HepG2 (cell line): ENCODE results near the gene ZNF764. TPM values are rescaled to one million over a fixed set of nuclear protein-coding genes. Genes with fewer than 3 reads are reported as not detected.

Experiments used
- FOXA3 ChIP-seq: IDR thresholded peaks from 2 replicates; pipeline ENCODE4 v1.6.1; 2016; ENCODE audit warnings: missing genetic modification reagents, missing compliant biosample characterization
- FOXC1 ChIP-seq: sonication (generic); formaldehyde crosslinking; IDR thresholded peaks from 2 replicates; pipeline ENCODE4 v1.8.0; 2022; ENCODE audit warnings: mild to moderate bottlenecking, missing genetic modification reagents, borderline replicate concordance
- FOXM1 ChIP-seq: sonication (generic); formaldehyde crosslinking; IDR thresholded peaks from 2 replicates; pipeline ENCODE4 v1.5.0; 2020; ENCODE audit warnings: missing genetic modification reagents
- HOXA5 ChIP-seq: sonication (generic); formaldehyde crosslinking; IDR thresholded peaks from 2 replicates; pipeline ENCODE4 v1.4.0; 2020; ENCODE audit warnings: missing genetic modification reagents
- NFKBIZ ChIP-seq: IDR thresholded peaks from 2 replicates; pipeline ENCODE4 v1.6.1; 2018; ENCODE audit warnings: missing genetic modification reagents, missing compliant biosample characterization
- REL ChIP-seq: sonication (generic); formaldehyde crosslinking; conservative IDR thresholded peaks from 2 replicates; pipeline ENCODE4 v1.8.0; 2022; ENCODE audit warnings: mild to moderate bottlenecking, missing genetic modification reagents, moderate library complexity
- ZBTB10 ChIP-seq: sonication (generic); formaldehyde crosslinking; IDR thresholded peaks from 2 replicates; pipeline ENCODE4 v1.4.0; 2020; ENCODE audit warnings: missing genetic modification reagents, borderline replicate concordance
- ZNF292 ChIP-seq: sonication (generic); formaldehyde crosslinking; IDR thresholded peaks from 2 replicates; pipeline ENCODE4 v1.8.1; 2022; ENCODE audit warnings: mild to moderate bottlenecking, low read depth, missing genetic modification reagents, borderline replicate concordance
- ZNF3 ChIP-seq: IDR thresholded peaks from 2 replicates; pipeline ENCODE4 v1.7.0; 2017; ENCODE audit warnings: inconsistent platforms
- ZNF512B ChIP-seq: sonication (generic); formaldehyde crosslinking; IDR thresholded peaks from 2 replicates; pipeline ENCODE4 v1.5.1; 2020; ENCODE audit warnings: missing genetic modification reagents, mild to moderate bottlenecking, borderline replicate concordance
- ZNF556 ChIP-seq: sonication (generic); formaldehyde crosslinking; IDR thresholded peaks from 2 replicates; pipeline ENCODE4 v1.4.0; 2020; ENCODE audit warnings: mild to moderate bottlenecking, missing genetic modification reagents, borderline replicate concordance
- polyA plus RNA-seq, 8 experiments: library from polyadenylated mRNA; depleted of rRNA in 3 of 8; stranded (reverse) in 7 of 8; unstranded in 1 of 8; fragments of >200 nt; fragmentation: Illumina TruSeq in 4 of 8; extraction: Trizol in 4 of 8; gene quantifications; 2 replicates each; pipeline versions ENCODE4 v1.2.1 to v1.2.3, GENCODE V29; 2011 to 2016; ENCODE audit warnings: low read depth in 4 of 8, missing spikeins in 1 of 8, mixed read lengths in 1 of 8; ENCODE audit not compliant: insufficient read depth in 1 of 8
- total RNA-seq, 5 experiments: library from RNA; depleted of rRNA; stranded (reverse); fragments of >200 nt; fragmentation: Illumina TruSeq; extraction: Trizol; gene quantifications; 2 replicates each; pipeline ENCODE4 v1.2.3, GENCODE V29; 2016; ENCODE audit warnings: low read depth in 1 of 5
- TF ChIP-seq, protein P1 (sequence below): sonication (generic); formaldehyde crosslinking; IDR thresholded peaks from 2 replicates; pipeline ENCODE4 v1.4.0; 2020; ENCODE audit warnings: mild to moderate bottlenecking, low read depth, missing genetic modification reagents
- TF ChIP-seq, protein P2 (sequence below): sonication (generic); formaldehyde crosslinking; IDR thresholded peaks from 2 replicates; pipeline ENCODE4 v1.5.0; 2020; ENCODE audit warnings: mild to moderate bottlenecking, missing genetic modification reagents

ZNF764 gene
- total and polyA plus RNA-seq, 2 of the 13 experiments (the other 11 are each of a cell fraction or from before 2014, with no cell fraction given), result 4.1 to 9.1 TPM

DNA sequence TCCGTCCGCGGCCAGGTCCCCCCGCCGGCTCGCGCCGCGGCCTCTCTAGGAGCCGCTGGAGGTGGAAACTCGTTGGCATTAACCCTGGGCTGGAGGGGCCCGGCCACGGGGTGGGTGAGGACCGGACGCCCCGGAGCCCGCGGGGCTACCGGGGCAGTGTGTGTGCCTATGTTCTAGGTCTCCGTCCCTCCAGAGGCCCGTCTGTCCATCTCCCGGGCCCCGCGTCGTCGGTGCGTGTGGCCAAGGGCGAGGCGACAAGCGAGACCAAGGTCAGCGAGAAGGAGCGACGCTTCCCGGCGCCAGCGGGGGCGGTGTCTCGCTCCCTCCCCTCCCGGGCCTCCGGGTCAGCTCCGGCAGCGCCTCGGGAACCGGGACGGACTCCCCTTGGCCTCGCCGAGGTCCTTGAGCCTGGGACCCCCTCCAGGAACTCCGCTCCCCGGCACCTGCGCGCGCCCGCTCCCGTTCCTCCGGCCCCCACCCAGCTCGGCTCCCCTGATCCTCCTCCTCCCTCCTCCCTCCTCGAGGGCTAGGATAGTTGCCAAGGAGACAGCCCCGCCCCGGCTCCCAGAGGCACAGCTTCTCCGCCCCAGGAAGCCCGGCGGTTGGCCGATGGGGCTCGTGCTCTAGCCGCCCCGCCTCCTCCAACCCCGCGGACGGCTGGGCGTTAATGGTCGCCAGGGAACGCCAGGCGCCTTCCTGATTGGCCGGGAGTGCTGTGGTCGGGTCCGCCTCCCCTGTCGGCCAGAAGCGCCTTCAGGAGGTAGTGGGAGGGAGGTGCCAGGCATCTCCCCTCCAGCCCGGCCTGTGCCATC, 31.1 kb downstream of the ZNF764 start (continued):
- no peak for TF ChIP-seq ZBTB10 (CRISPR knock-in tag)
- TF ChIP-seq FOXA3 (CRISPR knock-in tag), result 0 out of 2 replicates have a peak, but pooled peaks have one; percentile 6
- peak; percentile 70; the same call in 1 of the 2 replicates for TF ChIP-seq ZNF292 (CRISPR knock-in tag)
- TF ChIP-seq ZNF556, result no peak; the same call in 1 of the 2 replicates
- TF ChIP-seq, protein P1, sequence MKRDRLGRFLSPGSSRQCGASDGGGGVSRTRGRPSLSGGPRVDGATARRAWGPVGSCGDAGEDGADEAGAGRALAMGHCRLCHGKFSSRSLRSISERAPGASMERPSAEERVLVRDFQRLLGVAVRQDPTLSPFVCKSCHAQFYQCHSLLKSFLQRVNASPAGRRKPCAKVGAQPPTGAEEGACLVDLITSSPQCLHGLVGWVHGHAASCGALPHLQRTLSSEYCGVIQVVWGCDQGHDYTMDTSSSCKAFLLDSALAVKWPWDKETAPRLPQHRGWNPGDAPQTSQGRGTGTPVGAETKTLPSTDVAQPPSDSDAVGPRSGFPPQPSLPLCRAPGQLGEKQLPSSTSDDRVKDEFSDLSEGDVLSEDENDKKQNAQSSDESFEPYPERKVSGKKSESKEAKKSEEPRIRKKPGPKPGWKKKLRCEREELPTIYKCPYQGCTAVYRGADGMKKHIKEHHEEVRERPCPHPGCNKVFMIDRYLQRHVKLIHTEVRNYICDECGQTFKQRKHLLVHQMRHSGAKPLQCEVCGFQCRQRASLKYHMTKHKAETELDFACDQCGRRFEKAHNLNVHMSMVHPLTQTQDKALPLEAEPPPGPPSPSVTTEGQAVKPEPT (CRISPR knock-in tag), result no peak
- 0 out of 2 replicates have a peak, but pooled peaks have one; percentile 27 for TF ChIP-seq ZNF512B
- TF ChIP-seq ZNF3 (CRISPR knock-in tag), result no peak
- TF ChIP-seq NFKBIZ (CRISPR knock-in tag), result no peak
- TF ChIP-seq, protein P2, sequence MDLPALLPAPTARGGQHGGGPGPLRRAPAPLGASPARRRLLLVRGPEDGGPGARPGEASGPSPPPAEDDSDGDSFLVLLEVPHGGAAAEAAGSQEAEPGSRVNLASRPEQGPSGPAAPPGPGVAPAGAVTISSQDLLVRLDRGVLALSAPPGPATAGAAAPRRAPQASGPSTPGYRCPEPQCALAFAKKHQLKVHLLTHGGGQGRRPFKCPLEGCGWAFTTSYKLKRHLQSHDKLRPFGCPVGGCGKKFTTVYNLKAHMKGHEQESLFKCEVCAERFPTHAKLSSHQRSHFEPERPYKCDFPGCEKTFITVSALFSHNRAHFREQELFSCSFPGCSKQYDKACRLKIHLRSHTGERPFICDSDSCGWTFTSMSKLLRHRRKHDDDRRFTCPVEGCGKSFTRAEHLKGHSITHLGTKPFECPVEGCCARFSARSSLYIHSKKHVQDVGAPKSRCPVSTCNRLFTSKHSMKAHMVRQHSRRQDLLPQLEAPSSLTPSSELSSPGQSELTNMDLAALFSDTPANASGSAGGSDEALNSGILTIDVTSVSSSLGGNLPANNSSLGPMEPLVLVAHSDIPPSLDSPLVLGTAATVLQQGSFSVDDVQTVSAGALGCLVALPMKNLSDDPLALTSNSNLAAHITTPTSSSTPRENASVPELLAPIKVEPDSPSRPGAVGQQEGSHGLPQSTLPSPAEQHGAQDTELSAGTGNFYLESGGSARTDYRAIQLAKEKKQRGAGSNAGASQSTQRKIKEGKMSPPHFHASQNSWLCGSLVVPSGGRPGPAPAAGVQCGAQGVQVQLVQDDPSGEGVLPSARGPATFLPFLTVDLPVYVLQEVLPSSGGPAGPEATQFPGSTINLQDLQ, result 0 out of 2 replicates have a peak, but pooled peaks have one; percentile 46
- peak; percentile 76 for TF ChIP-seq FOXC1 (CRISPR knock-in tag)
- peak; percentile 64 for TF ChIP-seq REL
- TF ChIP-seq HOXA5 (CRISPR knock-in tag), result peak; percentile 17; the same call in 1 of the 2 replicates
- TF ChIP-seq FOXM1, result no peak; the same call in 1 of the 2 replicates
